PFSK-1 (cell line): ENCODE results near the gene PURA.

Source experiments
- FOXP2 ChIP-seq: optimal IDR thresholded peaks from 2 replicates; pipeline ENCODE3; 2011; ENCODE audit warnings: borderline replicate concordance, control low read depth, inconsistent platforms; ENCODE audit not compliant: insufficient read depth; ENCODE audit errors: extremely low read length, extremely low read depth
- POLR2AphosphoS5 ChIP-seq: IDR thresholded peaks from 2 replicates; pipeline ENCODE4 v1.6.1; 2012; ENCODE audit warnings: low read depth, mild to moderate bottlenecking, control low read depth, low read length, moderate library complexity
- REST ChIP-seq, 2 experiments: IDR thresholded peaks; 2 replicates each; pipeline versions ENCODE4 v1.6.1 to v1.8.0; 2011 to 2012; ENCODE audit warnings: low read depth in 2 of 2, low read length in 2 of 2, control low read depth in 1 of 2, inconsistent platforms in 1 of 2, mild to moderate bottlenecking in 1 of 2, moderate library complexity in 1 of 2; ENCODE audit not compliant: insufficient read depth in 1 of 2
- SIN3A ChIP-seq: IDR thresholded peaks from 2 replicates; pipeline ENCODE4 v1.6.1; 2012; ENCODE audit warnings: mild to moderate bottlenecking, low read length, moderate library complexity, borderline replicate concordance; ENCODE audit not compliant: insufficient read depth
- TAF1 ChIP-seq: IDR thresholded peaks from 2 replicates; pipeline ENCODE4 v1.6.1; 2012; ENCODE audit warnings: low read length, control low read depth, borderline replicate concordance; ENCODE audit not compliant: insufficient read depth

Gene PURA

GRCh38 chr5:140143521-140144258, 29.8 kb downstream of the PURA start:
- no peak for TF ChIP-seq REST (IDR thresholded peaks at IDR 0.05; ENCODE audit: insufficient read depth in 1 of 2, low read depth in 2 of 2, low read length in 2 of 2)
- TF ChIP-seq FOXP2: no peak
- TF ChIP-seq SIN3A: no peak
- TF ChIP-seq POLR2AphosphoS5: no peak
- TF ChIP-seq TAF1: no peak

- no peak for TF ChIP-seq REST (IDR thresholded peaks at IDR 0.05; ENCODE audit: insufficient read depth in 1 of 2, low read depth in 2 of 2, low read length in 2 of 2)
- TF ChIP-seq POLR2AphosphoS5: no peak
- TF ChIP-seq TAF1: no peak
- no peak for TF ChIP-seq FOXP2
- TF ChIP-seq SIN3A: no peak
These were observed 31.3 kb downstream of the PURA start for GRCh38 chr5:140145256-140145655.

GRCh38 chr5:140145818-140146522, 32.1 kb downstream of the PURA start:
- TF ChIP-seq SIN3A (no peak), REST (IDR thresholded peaks at IDR 0.05; ENCODE audit: insufficient read depth in 1 of 2, low read depth in 2 of 2, low read length in 2 of 2) (no peak)

GRCh38 chr5:140146523-140146842, 32.6 kb downstream of the PURA start:
- TF ChIP-seq FOXP2: no peak
- no peak for TF ChIP-seq TAF1
- no peak for TF ChIP-seq SIN3A
- TF ChIP-seq POLR2AphosphoS5: no peak
- TF ChIP-seq REST (IDR thresholded peaks at IDR 0.05; ENCODE audit: insufficient read depth in 1 of 2, low read depth in 2 of 2, low read length in 2 of 2): no peak
